GM12872 (cell line): ENCODE results near the gene PEAR1.

Experiments used
- TF ChIP-seq, protein P1 (sequence below): IDR thresholded peaks from 3 replicates; pipeline ENCODE4 v1.5.1; 2011; ENCODE audit warnings: low read depth, mild to moderate bottlenecking, low read length, moderate library complexity; ENCODE audit not compliant: insufficient read depth

Gene PEAR1

GRCh38 chr1:156884560-156885184, 8.8 kb upstream of the PEAR1 start:
- TF ChIP-seq, protein P1, sequence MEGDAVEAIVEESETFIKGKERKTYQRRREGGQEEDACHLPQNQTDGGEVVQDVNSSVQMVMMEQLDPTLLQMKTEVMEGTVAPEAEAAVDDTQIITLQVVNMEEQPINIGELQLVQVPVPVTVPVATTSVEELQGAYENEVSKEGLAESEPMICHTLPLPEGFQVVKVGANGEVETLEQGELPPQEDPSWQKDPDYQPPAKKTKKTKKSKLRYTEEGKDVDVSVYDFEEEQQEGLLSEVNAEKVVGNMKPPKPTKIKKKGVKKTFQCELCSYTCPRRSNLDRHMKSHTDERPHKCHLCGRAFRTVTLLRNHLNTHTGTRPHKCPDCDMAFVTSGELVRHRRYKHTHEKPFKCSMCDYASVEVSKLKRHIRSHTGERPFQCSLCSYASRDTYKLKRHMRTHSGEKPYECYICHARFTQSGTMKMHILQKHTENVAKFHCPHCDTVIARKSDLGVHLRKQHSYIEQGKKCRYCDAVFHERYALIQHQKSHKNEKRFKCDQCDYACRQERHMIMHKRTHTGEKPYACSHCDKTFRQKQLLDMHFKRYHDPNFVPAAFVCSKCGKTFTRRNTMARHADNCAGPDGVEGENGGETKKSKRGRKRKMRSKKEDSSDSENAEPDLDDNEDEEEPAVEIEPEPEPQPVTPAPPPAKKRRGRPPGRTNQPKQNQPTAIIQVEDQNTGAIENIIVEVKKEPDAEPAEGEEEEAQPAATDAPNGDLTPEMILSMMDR, result no peak

- TF ChIP-seq, protein P1, result no peak
These were observed 8.2 kb upstream of the PEAR1 start for GRCh38 chr1:156885314-156885713.

- TF ChIP-seq, protein P1, result no peak
These were observed 7.6 kb upstream of the PEAR1 start for GRCh38 chr1:156885880-156886355.

GRCh38 chr1:156886583-156887281, 6.8 kb upstream of the PEAR1 start:
- TF ChIP-seq, protein P1, result no peak

DNA sequence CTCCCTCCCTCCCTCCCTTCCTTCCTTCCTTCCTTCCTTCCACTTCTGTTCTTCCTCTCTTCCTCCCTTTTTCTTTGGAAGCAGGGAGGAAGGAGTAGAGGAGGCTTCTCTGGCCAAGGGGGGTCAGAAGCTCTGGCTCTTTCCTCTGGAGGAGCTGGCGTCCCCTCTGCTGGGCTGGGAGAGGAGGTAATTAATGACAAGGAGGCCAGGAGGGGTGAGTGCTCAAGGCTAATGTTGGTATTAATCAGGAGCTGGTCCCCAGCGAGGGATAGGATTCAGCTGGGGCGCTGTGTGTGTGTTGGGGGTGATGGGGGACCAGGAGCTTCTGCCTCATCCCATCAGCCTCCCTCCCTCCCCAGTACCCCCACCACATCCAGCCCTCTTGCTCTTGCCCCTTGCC, 6.2 kb upstream of the PEAR1 start:
- TF ChIP-seq, protein P1, result no peak

DNA sequence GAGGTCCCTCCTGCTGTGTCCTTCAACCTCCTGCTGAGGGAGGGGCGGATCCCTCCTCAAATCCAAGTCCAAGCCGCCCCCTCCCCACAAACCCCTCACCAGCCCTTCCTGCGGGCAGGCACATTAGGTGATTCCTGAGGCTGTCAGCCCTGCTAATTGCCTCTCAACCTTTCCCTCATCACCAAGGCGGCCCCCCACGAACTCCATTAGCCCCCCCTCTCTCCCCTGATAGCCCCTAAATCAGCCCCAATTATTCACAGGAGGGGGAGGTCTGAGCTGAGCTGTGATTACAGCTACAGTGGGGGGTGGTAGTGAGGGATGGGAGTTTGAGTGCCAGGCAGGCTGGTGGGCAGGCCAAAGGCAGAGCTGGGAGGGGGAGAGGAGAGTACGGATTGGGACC, 5.8 kb upstream of the PEAR1 start:
- TF ChIP-seq, protein P1, result no peak

- TF ChIP-seq, protein P1, result peak; percentile 90
These were observed 3.5 kb upstream of the PEAR1 start for GRCh38 chr1:156889802-156890580.
